Esophagus squamous epithelium (tissue), 5 donors: ENCODE data around the gene TGFBR3L. TPM values are rescaled to one million over a fixed set of nuclear protein-coding genes. Genes with fewer than 3 reads are reported as not detected.

Experiments used
- DNase-seq: peaks from one replicate; lab custom pipeline; 2025; lab: John Stamatoyannopoulos, UW
- H3K27ac ChIP-seq, 4 donors: fragments of 200-600 bp; sonication (generic); one replicate each; pipeline ENCODE4 v1.5.1; 2016 to 2019; ENCODE audit warnings: mild to moderate bottlenecking in 1 of 4
- H3K27me3 ChIP-seq, 4 donors: fragments of 200-600 bp; sonication (generic); 1 replicate in 3 of 4; 2 replicates in 1 of 4; pipeline versions ENCODE4 v1.5.1 to v1.6.0; 2017 to 2021; ENCODE audit warnings: antibody characterized with exemption in 1 of 4
- H3K36me3 ChIP-seq, 3 donors: fragments of 200-600 bp; sonication (generic); one replicate each; pipeline ENCODE4 v1.5.1; 2016 to 2019
- H3K4me1 ChIP-seq, 3 donors: fragments of 200-600 bp; sonication (generic); one replicate each; pipeline ENCODE4 v1.5.1; 2017 to 2019
- H3K4me3 ChIP-seq, 4 donors: fragments of 200-600 bp; sonication (generic); 1 replicate in 3 of 4; 2 replicates in 1 of 4; pipeline ENCODE4 v1.5.1; 2016 to 2019; ENCODE audit warnings: mild to moderate bottlenecking in 2 of 4, moderate library complexity in 1 of 4
- H3K9me3 ChIP-seq, 3 donors: fragments of 200-600 bp; sonication (generic); one replicate each; pipeline ENCODE4 v1.5.1; 2016 to 2019
- POLR2A ChIP-seq, 4 donors: fragments of 450-650 bp; IDR thresholded peaks; one replicate each; pipeline ENCODE4 v1.6.1; 2017; ENCODE audit warnings: antibody characterized with exemption in 4 of 4, mild to moderate bottlenecking in 4 of 4, moderate library complexity in 3 of 4
- WGBS, 2 donors: methylation state at CpG; one replicate each; pipeline ENCODE4 v1.1.5; 2018; 5-methylcytosine and 5-hydroxymethylcytosine counted together
- intact Hi-C: fragments of 100-400 bp; cut with DNase I; formaldehyde crosslinking; loops from one replicate; pipeline ENCODE4 v1.15.0; 2022
- total RNA-seq, 4 donors: library from RNA; depleted of rRNA; stranded (reverse); fragments of >200 nt; gene quantifications; one replicate each; pipeline ENCODE4 v1.1.0, GENCODE V29; 2016
- TF ChIP-seq, protein P1 (sequence below), 6 experiments: fragments of 450-650 bp in 4 of 6; fragments of 200-600 bp in 2 of 6; sonication (generic) in 2 of 6; IDR thresholded peaks; one replicate each; pipeline ENCODE4 v1.5.1; 2016 to 2019; ENCODE audit warnings: antibody characterized with exemption in 6 of 6, mild to moderate bottlenecking in 4 of 6, moderate library complexity in 4 of 6
- donor health status: DM: yes; HTN: yes; CAD: no.

Gene TGFBR3L
- total RNA-seq, 4 donors from 2014 or later = not detected

DNA sequence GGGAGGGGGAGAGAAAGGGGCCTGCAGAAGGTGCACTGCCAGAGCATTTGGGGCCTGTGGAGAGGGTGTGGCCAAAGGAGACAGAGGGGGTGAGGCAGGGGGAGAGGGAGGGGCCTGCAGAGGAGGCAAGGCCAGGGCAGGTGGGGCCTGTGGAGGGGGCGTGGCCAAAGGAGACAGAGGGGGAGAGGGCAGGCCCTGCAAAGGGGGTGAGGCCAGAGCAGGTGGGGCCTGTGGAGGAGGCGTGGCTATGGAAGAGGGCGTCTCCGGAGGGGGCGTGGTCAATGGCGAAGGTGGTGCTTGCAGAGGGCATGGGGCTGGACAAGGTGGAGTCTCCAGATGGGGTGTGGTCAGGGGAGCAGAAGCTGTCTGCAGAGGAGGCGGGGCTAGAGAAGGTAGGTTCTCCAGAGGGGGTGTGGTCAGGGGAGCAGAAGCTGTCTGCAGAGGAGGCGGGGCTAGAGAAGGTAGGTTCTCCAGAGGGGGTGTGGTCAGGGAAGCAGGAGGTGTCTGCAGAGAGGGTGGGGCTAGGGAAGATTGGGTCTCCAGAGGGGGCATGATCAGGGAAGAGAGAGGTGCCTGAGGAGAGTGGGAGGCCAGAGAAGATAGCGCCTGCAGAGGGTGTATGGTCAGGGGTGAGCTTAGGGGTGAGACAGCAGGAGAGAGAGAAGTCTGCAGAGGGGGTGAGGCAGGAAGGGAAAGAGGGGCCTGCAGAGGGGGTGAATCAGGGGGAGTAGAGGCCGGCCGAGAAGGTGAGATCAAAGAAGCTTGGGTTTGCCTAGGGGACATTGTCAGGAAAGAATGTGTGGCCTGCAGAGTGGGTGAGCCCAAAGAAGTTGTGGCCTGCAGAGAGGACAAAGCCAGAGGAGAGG, 43.8 kb upstream of the TGFBR3L start:
- H3K27ac ChIP-seq = peak overlapping the region in 2 of 4 donors; percentile 4 to 58
- peaks cover 29 to 84% (median 41%) of the 10 kb centered on the region in 3 donors for H3K4me1 ChIP-seq

DNA sequence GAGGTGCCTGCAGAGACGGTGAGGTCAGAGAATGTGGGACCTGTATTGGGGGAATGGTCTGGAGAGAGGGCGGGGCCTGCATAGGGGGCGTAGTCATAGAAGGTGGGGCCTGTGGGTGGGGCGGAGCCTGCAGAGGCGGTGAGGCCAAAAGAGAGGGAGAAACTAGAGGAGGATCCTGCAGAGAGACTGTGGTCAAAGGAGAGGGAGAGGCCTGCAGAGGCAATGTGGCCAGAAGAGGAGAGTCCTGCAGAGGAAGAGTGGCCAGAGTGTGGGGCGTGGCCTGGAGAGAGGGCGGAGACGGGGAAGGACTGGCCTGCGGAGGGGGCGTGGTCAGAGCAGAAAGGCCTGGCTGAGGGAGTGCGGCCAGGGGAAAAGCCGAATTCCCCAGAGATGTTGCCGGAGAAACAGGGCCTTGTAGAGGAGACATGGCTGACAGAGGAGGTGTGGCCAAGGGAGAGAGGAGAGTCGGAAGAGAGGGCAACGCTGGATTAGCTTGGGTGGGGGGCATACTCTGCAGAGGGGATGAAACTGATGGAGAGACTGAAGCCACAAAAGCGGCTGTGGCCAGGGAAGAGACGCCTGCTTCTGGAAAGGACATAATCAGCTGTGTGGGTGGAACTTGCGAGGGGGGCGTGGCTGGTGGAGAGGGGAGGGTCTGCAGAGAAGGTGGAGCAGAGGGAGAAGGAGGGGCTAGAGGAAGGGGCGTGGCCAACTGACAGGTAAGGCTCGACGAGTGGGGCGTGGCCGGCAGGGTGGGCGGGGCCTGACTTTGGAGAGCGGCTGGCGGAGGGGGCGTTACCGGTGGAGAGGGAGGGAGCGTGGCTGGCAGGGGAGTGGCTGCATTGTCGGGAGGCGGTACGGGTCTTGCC, 43.0 kb upstream of the TGFBR3L start:
- intact Hi-C loops = no loop called here
- H3K27me3 ChIP-seq = peaks cover 11 to 70% (median 21%) of the 10 kb centered on the region in 4 donors
- no peaks in the 10 kb centered on the region for H3K9me3 ChIP-seq
- DNase-seq = no peak
- H3K4me1 ChIP-seq = peaks cover 28 to 76% (median 41%) of the 10 kb centered on the region in 3 donors
- TF ChIP-seq POLR2A (IDR thresholded peaks at IDR 0.05) = no peak
- peak overlapping the region in 3 of 4 donors; percentile 18 to 58 (median 23) for H3K27ac ChIP-seq
- peak overlapping the region in 3 of 4 donors; percentile 15 to 44 (median 27) for H3K4me3 ChIP-seq
- no peaks in the 10 kb centered on the region for H3K36me3 ChIP-seq
- WGBS, 2 donors = 7% methylated on average over 33 of the region's 33 CpGs

More for the DNA sequence above, 43.8 kb upstream of the TGFBR3L start:
- TF ChIP-seq, protein P1, sequence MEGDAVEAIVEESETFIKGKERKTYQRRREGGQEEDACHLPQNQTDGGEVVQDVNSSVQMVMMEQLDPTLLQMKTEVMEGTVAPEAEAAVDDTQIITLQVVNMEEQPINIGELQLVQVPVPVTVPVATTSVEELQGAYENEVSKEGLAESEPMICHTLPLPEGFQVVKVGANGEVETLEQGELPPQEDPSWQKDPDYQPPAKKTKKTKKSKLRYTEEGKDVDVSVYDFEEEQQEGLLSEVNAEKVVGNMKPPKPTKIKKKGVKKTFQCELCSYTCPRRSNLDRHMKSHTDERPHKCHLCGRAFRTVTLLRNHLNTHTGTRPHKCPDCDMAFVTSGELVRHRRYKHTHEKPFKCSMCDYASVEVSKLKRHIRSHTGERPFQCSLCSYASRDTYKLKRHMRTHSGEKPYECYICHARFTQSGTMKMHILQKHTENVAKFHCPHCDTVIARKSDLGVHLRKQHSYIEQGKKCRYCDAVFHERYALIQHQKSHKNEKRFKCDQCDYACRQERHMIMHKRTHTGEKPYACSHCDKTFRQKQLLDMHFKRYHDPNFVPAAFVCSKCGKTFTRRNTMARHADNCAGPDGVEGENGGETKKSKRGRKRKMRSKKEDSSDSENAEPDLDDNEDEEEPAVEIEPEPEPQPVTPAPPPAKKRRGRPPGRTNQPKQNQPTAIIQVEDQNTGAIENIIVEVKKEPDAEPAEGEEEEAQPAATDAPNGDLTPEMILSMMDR (IDR thresholded peaks at IDR 0.05) = no peak
- TF ChIP-seq POLR2A (IDR thresholded peaks at IDR 0.05) = no peak
- no peaks in the 10 kb centered on the region for H3K36me3 ChIP-seq
- DNase-seq = no peak
- peaks cover 11 to 68% (median 21%) of the 10 kb centered on the region in 4 donors for H3K27me3 ChIP-seq
- intact Hi-C loops = no loop called here
- WGBS, 2 donors = 51 to 52% methylated on average over 11 of the region's 11 CpGs
- no peaks in the 10 kb centered on the region for H3K9me3 ChIP-seq
- H3K4me3 ChIP-seq = no peak overlapping the region

DNA sequence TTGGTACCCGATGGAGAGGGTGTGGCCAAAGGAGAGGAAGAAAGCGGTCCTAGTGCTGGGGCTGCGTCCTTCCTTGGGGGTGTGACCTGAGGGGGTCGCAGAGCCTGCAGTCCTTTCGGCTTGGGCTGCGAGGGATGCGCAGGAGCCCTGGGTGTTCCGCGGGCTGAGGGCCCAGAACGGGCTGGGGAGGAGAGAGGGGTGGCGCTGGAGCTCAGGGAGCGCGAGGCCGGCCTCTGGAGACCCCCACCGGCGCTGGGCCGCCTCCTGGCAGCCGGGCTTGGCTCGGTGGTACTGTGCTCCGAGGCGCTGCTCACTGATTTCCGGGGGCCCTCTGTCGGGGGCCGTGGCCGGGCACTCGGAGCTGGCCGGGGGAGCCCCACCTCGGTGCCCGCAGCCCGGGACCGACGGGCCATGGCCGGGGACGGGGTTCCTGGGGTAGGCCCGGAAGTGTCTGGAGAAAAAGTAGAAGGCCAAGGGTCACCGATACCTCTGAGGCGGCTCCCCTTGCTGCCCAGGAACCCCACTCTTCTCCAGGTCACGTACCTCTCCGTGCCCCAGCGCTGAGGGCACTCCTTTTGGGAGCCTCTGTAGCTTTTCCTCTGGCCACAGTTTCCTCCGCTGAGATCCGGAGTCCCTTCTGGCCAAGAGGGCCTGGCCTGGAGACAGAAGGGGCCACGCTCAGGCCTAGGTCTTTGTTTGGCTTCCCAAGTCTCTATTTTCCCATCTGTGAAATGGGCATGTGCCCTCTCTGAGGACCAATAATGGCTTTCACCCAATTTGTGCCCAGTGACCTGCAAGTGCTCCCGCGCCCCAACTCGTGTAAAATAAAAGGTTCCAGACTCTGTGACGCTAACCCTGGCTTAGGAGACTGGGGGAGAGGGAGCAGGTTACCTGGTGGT, 42.1 kb upstream of the TGFBR3L start:
- H3K36me3 ChIP-seq = no peaks in the 10 kb centered on the region
- peaks cover 11 to 67% (median 21%) of the 10 kb centered on the region in 4 donors for H3K27me3 ChIP-seq
- H3K4me1 ChIP-seq = peaks cover 28 to 73% (median 41%) of the 10 kb centered on the region in 3 donors
- H3K9me3 ChIP-seq = no peaks in the 10 kb centered on the region
- TF ChIP-seq, protein P1 (IDR thresholded peaks at IDR 0.05) = no peak
- TF ChIP-seq POLR2A (IDR thresholded peaks at IDR 0.05) = no peak
- intact Hi-C loops = no loop called here
- no peak overlapping the region for H3K27ac ChIP-seq
- 32 to 69% methylated on average over 8 to 19 of the region's 47 CpGs for WGBS, 2 donors
- no peak for DNase-seq
- H3K4me3 ChIP-seq = peak overlapping the region in 2 of 4 donors; percentile 27 to 44

DNA sequence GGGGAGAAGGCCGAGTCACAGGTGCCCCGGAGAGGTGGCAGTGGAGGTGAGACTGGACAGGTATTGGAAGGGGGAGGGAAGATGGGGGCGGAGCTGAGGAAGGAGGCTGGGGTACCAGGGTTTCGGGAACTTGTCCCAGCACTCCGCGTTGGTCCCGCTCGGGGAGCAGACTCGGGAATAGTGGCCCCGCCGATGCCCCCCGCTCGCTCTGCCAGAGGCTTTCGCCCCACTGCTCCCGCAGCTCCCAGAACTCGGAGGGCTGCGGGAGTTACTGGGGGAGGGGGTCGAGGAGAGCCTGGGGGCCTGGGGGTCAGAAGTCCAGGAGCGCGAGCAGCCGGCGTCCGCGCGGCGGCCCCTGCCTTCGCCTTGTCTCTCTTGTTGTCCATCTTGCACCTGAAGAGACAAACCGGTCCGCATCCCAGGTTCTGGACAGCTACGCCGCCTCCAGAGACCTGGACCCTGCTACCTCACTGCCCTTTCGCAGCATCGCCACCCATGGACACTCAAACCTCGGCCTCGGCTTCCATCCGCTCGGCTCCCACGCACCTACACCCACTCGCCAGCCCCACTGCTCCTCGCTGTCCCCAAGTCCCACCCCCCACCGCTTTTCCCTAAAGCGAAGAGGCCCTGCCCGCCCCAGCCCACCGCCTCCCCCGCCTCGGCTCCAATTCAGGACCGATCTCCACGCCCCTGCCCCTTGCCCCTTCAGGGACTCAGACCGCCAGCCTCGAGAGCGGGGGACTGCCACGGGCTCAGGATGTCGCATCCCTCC, 41.1 kb upstream of the TGFBR3L start:
- no peak for DNase-seq
- Histone ChIP-seq H3K4me3 (peak overlapping the region in 2 of 4 donors; percentile 26 to 54), H3K36me3 (no peaks in the 10 kb centered on the region), H3K9me3 (no peaks in the 10 kb centered on the region), H3K4me1 (peaks cover 25 to 65% (median 39%) of the 10 kb centered on the region in 3 donors), H3K27me3 (peaks cover 11 to 58% (median 21%) of the 10 kb centered on the region in 4 donors), H3K27ac (no peak overlapping the region)
- WGBS, 2 donors = 17 to 38% methylated on average over 5 to 25 of the region's 53 CpGs
- TF ChIP-seq, protein P1 (IDR thresholded peaks at IDR 0.05) = no peak
- no peak for TF ChIP-seq POLR2A (IDR thresholded peaks at IDR 0.05)
- intact Hi-C loops = no loop called here
